Neuron (in vitro differentiated cells): ENCODE measurements around the gene CCDC197.

Experiments used
- H2AFZ ChIP-seq: one replicate; pipeline ENCODE4 v1.6.1; 2013; ENCODE audit warnings: low read depth, mild to moderate bottlenecking, inconsistent platforms, low read length, moderate library complexity
- H3K27me3 ChIP-seq: one replicate; pipeline ENCODE4 v1.6.1; 2013; ENCODE audit warnings: low read length; ENCODE audit not compliant: insufficient read depth
- H3K36me3 ChIP-seq: one replicate; pipeline ENCODE4 v1.6.1; 2013; ENCODE audit warnings: low read length; ENCODE audit not compliant: insufficient read depth
- H3K4me1 ChIP-seq: one replicate; pipeline ENCODE4 v1.6.1; 2013; ENCODE audit warnings: low read length; ENCODE audit not compliant: insufficient read depth
- H3K4me3 ChIP-seq: 2 replicates; pipeline ENCODE4 v1.5.1; 2013; ENCODE audit warnings: mild to moderate bottlenecking, low read length, moderate library complexity
- H3K9me3 ChIP-seq: one replicate; pipeline ENCODE4 v1.6.1; 2013; ENCODE audit warnings: low read length

The CCDC197 gene

DNA sequence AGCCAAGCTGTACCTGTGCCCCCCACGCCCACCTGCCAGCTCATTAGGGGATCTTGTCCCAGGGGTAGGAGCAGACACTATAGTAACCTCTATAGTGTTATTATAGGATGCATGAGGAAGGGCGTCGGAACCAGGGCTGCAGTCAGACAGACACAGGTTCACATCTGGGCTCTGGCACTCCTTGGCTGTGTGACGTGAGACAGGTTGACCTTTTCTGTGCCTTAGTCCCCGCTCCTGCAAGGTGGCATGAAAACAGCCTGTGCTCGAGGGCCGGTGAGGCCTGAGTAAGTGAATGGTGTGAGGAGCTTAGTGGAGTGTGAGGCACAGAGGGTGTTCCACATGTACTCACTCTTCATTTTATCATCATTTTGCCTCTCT, 39.8 kb upstream of the CCDC197 start:
- Histone ChIP-seq H3K4me1 (peaks cover 4% of the 10 kb centered on the region), H2AFZ (no peak overlapping the region), H3K9me3 (no peaks in the 10 kb centered on the region), H3K27me3 (peaks cover 6% of the 10 kb centered on the region), H3K4me3 (no peak overlapping the region), H3K36me3 (no peaks in the 10 kb centered on the region)

DNA sequence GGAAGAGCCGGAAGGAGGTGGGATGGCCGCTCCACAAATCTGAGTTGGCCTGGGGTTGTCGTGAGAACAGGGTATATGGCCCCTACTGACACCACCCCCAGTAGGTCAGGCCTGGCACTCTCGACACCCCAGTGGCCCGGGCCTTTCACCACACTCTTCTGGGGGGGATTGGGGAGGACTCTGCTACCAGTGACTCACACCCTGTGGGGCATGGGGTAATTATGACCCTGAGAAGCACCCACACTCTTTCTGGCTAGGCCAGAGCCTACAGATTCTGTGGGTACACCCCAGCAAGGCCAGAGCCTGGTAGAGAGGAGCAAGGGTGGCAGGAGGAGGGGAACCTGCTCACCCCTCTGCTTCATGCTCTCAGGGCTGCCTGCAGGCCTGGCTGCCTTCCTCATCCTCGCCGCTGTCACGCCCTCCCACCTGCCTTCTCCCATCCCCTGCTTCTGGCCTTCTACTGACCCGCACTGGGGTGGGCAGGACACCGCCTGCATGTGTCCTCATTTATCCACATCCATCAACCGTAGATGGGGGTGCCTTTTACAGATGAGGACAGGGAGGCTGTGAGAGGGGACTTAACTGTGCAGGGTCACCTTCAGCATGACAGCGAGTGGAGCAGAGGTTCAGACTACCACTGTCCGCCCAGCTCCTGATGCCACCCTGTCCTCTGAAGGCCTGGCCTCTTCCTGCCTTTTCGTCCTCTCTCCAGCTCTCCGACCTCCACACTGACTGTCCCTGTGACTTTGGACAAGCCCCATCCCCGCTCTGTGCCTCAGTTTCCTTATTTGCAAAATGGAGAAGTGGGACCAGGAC, 39.1 kb upstream of the CCDC197 start:
- Histone ChIP-seq H3K4me1 (peaks cover 5% of the 10 kb centered on the region), H3K4me3 (no peak overlapping the region), H3K9me3 (no peaks in the 10 kb centered on the region), H2AFZ (no peak overlapping the region), H3K36me3 (no peaks in the 10 kb centered on the region), H3K27me3 (peaks cover 6% of the 10 kb centered on the region)

GRCh38 chr14:93958567-93959238, 38.4 kb upstream of the CCDC197 start:
- peaks cover 8% of the 10 kb centered on the region for H3K4me1 ChIP-seq
- no peak overlapping the region for H2AFZ ChIP-seq
- H3K4me3 ChIP-seq = no peak overlapping the region
- H3K9me3 ChIP-seq = no peaks in the 10 kb centered on the region
- H3K36me3 ChIP-seq = no peaks in the 10 kb centered on the region
- H3K27me3 ChIP-seq = peaks cover 6% of the 10 kb centered on the region

GRCh38 chr14:93959239-93960107, 37.6 kb upstream of the CCDC197 start:
- Histone ChIP-seq H3K4me3 (no peak overlapping the region), H3K9me3 (no peaks in the 10 kb centered on the region), H2AFZ (no peak overlapping the region), H3K27me3 (peaks cover 6% of the 10 kb centered on the region), H3K4me1 (peaks cover 8% of the 10 kb centered on the region), H3K36me3 (no peaks in the 10 kb centered on the region)

DNA sequence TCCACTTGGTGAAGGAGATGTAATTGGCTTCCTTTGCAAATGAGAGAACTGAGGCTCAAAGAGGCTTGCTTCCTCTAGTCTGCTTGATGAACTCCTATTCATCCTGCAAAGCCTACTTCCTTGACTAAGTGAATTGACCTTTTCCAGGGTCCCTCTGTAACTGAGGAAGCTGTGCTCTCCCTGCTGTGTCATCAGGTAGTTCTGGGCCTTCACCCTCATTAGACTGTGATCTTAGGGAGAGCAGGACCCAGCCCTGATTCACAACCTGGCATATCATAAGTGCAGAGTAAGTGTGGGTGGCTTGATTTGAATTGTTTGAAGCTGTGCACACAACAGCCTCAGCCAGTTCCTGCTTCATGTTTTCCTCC, 37.0 kb upstream of the CCDC197 start:
- H3K36me3 ChIP-seq = no peaks in the 10 kb centered on the region
- no peak overlapping the region for H3K4me3 ChIP-seq
- no peaks in the 10 kb centered on the region for H3K9me3 ChIP-seq

GRCh38 chr14:93960774-93961438, 36.2 kb upstream of the CCDC197 start:
- H3K4me3 ChIP-seq = no peak overlapping the region

More for the DNA sequence above, 37.0 kb upstream of the CCDC197 start:
- Histone ChIP-seq H3K27me3 (peaks cover 6% of the 10 kb centered on the region), H2AFZ (no peak overlapping the region), H3K4me1 (peaks cover 8% of the 10 kb centered on the region)

DNA sequence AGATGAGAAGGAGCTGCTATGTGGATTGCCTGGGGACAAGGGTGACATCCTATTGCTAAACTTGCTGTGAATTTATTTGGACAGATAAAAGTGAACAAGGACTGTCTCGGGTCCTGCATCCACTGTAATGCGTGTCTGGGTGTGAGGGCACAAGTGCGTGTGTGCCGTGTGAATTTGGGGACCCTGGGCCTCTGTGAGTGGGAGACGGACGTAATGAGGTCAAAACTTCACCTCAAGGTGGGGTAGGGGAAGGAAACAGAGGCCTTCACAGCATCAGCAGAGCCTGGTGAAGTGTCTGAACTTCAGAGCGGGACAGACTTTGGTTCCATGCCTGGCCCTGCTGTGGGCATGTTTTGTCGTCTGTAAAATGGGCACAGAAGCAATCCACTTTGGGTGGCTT, 35.5 kb upstream of the CCDC197 start:
- H3K4me3 ChIP-seq = no peak overlapping the region
- peaks cover 8% of the 10 kb centered on the region for H3K4me1 ChIP-seq
- H3K36me3 ChIP-seq = no peaks in the 10 kb centered on the region
- H3K9me3 ChIP-seq = no peaks in the 10 kb centered on the region
- H3K27me3 ChIP-seq = peaks cover under 1% of the 10 kb centered on the region
- H2AFZ ChIP-seq = no peak overlapping the region

More at GRCh38 chr14:93960774-93961438, 36.2 kb upstream of the CCDC197 start:
- Histone ChIP-seq H2AFZ (no peak overlapping the region), H3K36me3 (no peaks in the 10 kb centered on the region), H3K27me3 (peaks cover 6% of the 10 kb centered on the region), H3K4me1 (peaks cover 8% of the 10 kb centered on the region), H3K9me3 (no peaks in the 10 kb centered on the region)

DNA sequence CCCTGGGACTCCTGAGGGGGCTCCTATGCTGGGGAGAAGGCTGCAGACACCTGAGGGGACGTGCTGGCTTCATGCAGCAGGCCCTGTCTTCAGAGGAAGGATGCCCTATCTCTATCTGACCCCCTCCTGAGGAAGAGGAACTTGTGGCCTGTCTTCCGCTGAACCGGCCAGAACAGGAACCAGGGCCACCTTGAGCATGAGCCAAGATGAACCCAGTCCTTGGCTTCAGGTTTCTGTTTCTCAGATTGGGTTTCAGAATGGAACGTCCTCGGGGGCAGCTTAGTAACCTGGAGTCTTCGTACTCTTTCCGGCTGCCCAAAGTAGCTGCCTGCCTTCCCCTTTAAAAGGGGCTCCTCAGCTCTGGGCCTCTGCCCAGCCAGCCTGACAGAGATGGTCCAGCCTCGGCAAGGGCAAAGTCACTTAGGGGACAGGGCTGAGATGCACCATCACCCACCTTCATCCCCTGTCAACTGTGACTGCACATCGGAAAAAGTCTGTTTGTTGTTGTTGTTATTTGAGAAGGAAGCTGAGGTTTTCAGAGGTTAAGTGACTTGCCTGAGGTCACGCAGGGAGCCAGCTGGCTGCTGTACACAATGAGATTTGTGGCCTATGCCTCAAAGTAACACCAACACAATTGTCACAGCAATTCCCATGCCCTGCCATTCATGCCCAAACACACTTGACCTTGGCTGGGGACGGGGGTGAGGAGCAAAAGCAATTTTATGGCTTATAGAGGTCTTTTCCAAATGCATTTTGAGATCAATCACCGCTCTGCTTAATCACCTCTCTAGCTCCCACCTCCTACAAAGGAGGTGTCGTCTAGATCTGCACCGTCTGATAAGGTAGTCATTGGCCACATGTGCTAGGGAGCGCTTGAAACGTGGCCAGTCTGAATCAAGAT, 34.1 kb upstream of the CCDC197 start:
- no peak overlapping the region for H3K4me3 ChIP-seq
- H3K36me3 ChIP-seq = no peaks in the 10 kb centered on the region
- H3K9me3 ChIP-seq = no peaks in the 10 kb centered on the region
- H2AFZ ChIP-seq = no peak overlapping the region
- peaks cover 8% of the 10 kb centered on the region for H3K4me1 ChIP-seq
- H3K27me3 ChIP-seq = no peaks in the 10 kb centered on the region

- H3K36me3 ChIP-seq = no peaks in the 10 kb centered on the region
- H3K4me3 ChIP-seq = no peak overlapping the region
- H3K27me3 ChIP-seq = peaks cover 4% of the 10 kb centered on the region
- H3K9me3 ChIP-seq = no peaks in the 10 kb centered on the region
- H2AFZ ChIP-seq = no peak overlapping the region
- H3K4me1 ChIP-seq = peaks cover 8% of the 10 kb centered on the region
These were observed 33.4 kb upstream of the CCDC197 start for GRCh38 chr14:93963692-93964091.

DNA sequence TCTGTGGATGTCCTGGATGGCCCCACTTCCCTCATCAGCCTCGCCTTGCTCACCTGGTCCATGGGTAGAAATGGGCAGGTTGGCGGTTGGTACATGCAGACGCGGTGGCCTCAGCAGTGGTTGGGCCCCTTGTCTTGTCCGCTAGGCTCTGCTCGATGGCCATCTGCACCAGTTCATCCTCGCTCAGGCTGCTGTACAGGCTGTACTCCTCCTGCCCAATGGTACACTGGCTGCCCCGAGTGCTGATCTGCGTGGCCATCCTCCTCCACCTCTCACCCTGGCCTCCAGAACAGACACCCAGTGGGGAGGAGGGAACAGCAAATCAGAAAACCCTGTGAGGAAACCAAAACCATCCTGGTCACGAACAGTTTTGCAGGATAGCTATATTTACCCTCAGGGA, 32.8 kb upstream of the CCDC197 start:
- Histone ChIP-seq H3K27me3 (peaks cover 5% of the 10 kb centered on the region), H2AFZ (no peak overlapping the region), H3K4me1 (peaks cover 6% of the 10 kb centered on the region), H3K36me3 (no peaks in the 10 kb centered on the region), H3K9me3 (no peaks in the 10 kb centered on the region), H3K4me3 (no peak overlapping the region)

DNA sequence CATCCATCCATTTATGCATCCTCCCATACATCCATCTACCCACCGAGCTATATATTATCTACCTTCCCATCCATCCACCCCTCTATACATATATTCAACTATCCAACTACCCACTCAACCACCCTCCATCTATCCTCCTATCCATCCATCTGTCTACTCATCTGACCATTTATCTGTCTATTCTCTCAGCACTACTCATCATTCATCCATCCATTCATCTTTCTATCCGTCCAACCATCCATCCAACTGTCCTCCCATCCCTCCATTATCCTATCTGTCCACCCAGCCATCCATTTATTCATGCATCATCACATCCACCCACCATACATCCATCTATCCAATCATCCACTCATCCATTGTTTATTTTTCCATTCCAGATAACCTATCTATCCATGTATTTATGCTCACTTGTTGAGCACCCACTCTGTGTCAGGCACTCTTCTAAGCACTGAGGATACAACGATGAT, 32.2 kb upstream of the CCDC197 start:
- Histone ChIP-seq H3K36me3 (no peaks in the 10 kb centered on the region), H2AFZ (no peak overlapping the region), H3K4me3 (no peak overlapping the region), H3K4me1 (peaks cover 4% of the 10 kb centered on the region), H3K27me3 (peaks cover 5% of the 10 kb centered on the region), H3K9me3 (no peaks in the 10 kb centered on the region)

DNA sequence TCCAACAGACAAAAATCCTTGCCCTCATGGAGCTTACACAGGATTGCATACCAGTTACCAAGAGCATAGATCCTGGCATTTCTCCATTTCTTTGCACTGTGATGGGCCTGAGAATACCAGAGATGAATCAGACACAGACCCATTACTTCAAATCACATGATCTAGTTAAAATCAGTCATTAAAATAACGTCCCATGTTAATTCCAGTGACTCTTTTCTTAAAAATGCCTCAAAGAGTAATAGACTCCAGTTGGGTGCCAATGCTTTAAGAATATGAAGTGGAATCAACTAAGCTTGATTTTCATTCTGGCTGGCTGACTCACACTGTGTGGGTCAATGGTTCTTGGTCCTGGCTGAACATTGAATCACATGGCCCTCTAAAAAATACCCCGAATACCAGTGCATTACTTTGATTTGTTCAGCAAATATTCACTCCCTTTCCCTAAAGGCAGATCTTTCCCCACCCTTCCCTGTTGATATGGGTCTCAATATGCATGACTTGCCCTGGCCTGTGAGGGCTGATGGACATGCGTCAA, 31.7 kb upstream of the CCDC197 start:
- H3K27me3 ChIP-seq = peaks cover 5% of the 10 kb centered on the region
- no peaks in the 10 kb centered on the region for H3K9me3 ChIP-seq
- no peak overlapping the region for H3K4me3 ChIP-seq
- no peaks in the 10 kb centered on the region for H3K36me3 ChIP-seq
- no peak overlapping the region for H2AFZ ChIP-seq
- H3K4me1 ChIP-seq = peaks cover 4% of the 10 kb centered on the region
